Neural progenitor cell (in vitro differentiated cells): ENCODE data around the gene CCDC33. TPM values are rescaled to one million over a fixed set of nuclear protein-coding genes. Genes with fewer than 3 reads are reported as not detected.
A peak's percentile ranks its signal among the peaks of the same experiment; 100 is the strongest.

Experiments used
- DNase-seq: peaks from one replicate; pipeline ENCODE4 v3.0.0-alpha.2; 2016; ENCODE audit warnings: low spot score
- H2AFZ ChIP-seq: fragments of 200-600 bp; sonication (generic); replicated peaks from 2 replicates; pipeline ENCODE4 v1.6.1; 2016; ENCODE audit warnings: antibody characterized with exemption
- H3F3A ChIP-seq: fragments of 200-600 bp; sonication (generic); 2 replicates; pipeline ENCODE4 v1.6.1; 2016; ENCODE audit warnings: antibody characterized with exemption, low read depth
- H3K27ac ChIP-seq: fragments of 200-600 bp; sonication (generic); 2 replicates; pipeline ENCODE4 v1.5.1; 2016; ENCODE audit warnings: mild to moderate bottlenecking
- H3K27me3 ChIP-seq: fragments of 200-600 bp; sonication (generic); 2 replicates; pipeline ENCODE4 v1.6.1; 2016; ENCODE audit warnings: mild to moderate bottlenecking, moderate library complexity
- H3K36me3 ChIP-seq: fragments of 200-600 bp; sonication (generic); 2 replicates; pipeline ENCODE4 v1.5.1; 2016
- H3K4me1 ChIP-seq: fragments of 200-600 bp; sonication (generic); 2 replicates; pipeline ENCODE4 v1.6.1; 2016; ENCODE audit warnings: mixed run types
- H3K4me2 ChIP-seq: fragments of 200-600 bp; sonication (generic); 2 replicates; pipeline ENCODE4 v1.6.1; 2016
- H3K4me3 ChIP-seq: fragments of 200-600 bp; sonication (generic); 2 replicates; pipeline ENCODE4 v1.5.1; 2016
- H3K79me2 ChIP-seq: fragments of 200-600 bp; sonication (generic); 2 replicates; pipeline ENCODE4 v1.6.1; 2016; ENCODE audit warnings: low read depth
- H3K9ac ChIP-seq: fragments of 200-600 bp; sonication (generic); 2 replicates; pipeline ENCODE4 v1.6.1; 2016
- H3K9me3 ChIP-seq: fragments of 200-600 bp; sonication (generic); 2 replicates; pipeline ENCODE4 v1.5.1; 2016; ENCODE audit warnings: low read depth
- H4K20me1 ChIP-seq: fragments of 200-600 bp; sonication (generic); 2 replicates; pipeline ENCODE4 v1.6.1; 2016; ENCODE audit warnings: low read depth
- H3K27ac Mint-ChIP-seq: 3 replicates; pipeline ENCODE4 v1.8.0; 2021; ENCODE audit warnings: mixed read lengths
- H3K27me3 Mint-ChIP-seq: 2 replicates; pipeline ENCODE4 v1.8.0; 2022; ENCODE audit warnings: low read depth, mild to moderate bottlenecking, inconsistent platforms, moderate library complexity, mixed read lengths; ENCODE audit not compliant: insufficient read depth
- H3K36me3 Mint-ChIP-seq: 3 replicates; pipeline ENCODE4 v1.8.0; 2021; ENCODE audit warnings: mixed read lengths
- H3K4me1 Mint-ChIP-seq: 3 replicates; pipeline ENCODE4 v1.8.0; 2021; ENCODE audit warnings: mixed read lengths
- H3K4me3 Mint-ChIP-seq: 3 replicates; pipeline ENCODE4 v1.8.0; 2021; ENCODE audit warnings: mild to moderate bottlenecking, moderate library complexity, mixed read lengths
- H3K9me3 Mint-ChIP-seq: 3 replicates; pipeline ENCODE4 v1.8.0; 2020; ENCODE audit warnings: mixed read lengths
- CTCF ChIP-seq: fragments of 200-600 bp; sonication (generic); IDR thresholded peaks from 2 replicates; pipeline ENCODE4 v1.5.1; 2017; ENCODE audit warnings: antibody characterized with exemption, mild to moderate bottlenecking
- EZH2 ChIP-seq: fragments of 200-600 bp; sonication (generic); IDR thresholded peaks from 2 replicates; pipeline ENCODE4 v1.6.1; 2017; ENCODE audit warnings: antibody characterized with exemption, mild to moderate bottlenecking, moderate library complexity
- EZH2phosphoT487 ChIP-seq: fragments of 200-600 bp; sonication (generic); IDR thresholded peaks from 2 replicates; pipeline ENCODE4 v1.6.1; 2017; ENCODE audit warnings: antibody characterized with exemption
- total RNA-seq: library from RNA; depleted of rRNA; stranded (reverse); fragments of >200 nt; gene quantifications from 2 replicates; pipeline ENCODE4 v1.2.3, GENCODE V29; 2015; ENCODE audit warnings: low replicate concordance

CCDC33 gene
- total RNA-seq, 1 donor from 2014 or later, result not detected

- peaks cover 31% of the 10 kb centered on the region for H3K4me1 ChIP-seq
- H3K4me3 Mint-ChIP-seq, result no peak overlapping the region
- H3K36me3 ChIP-seq, result no peaks in the 10 kb centered on the region
- H3K79me2 ChIP-seq, result no peaks in the 10 kb centered on the region
- no peak overlapping the region for H3K27ac Mint-ChIP-seq
- H3K4me1 Mint-ChIP-seq, result peaks cover 54% of the 10 kb centered on the region
- H3K9me3 Mint-ChIP-seq, result no peaks in the 10 kb centered on the region
- H3K27ac ChIP-seq, result no peak overlapping the region
- no peak overlapping the region for H3K4me3 ChIP-seq
- H3K27me3 ChIP-seq, result no peaks in the 10 kb centered on the region
- H3K9ac ChIP-seq, result no peak overlapping the region
- H4K20me1 ChIP-seq, result no peaks in the 10 kb centered on the region
- no peaks in the 10 kb centered on the region for H3K36me3 Mint-ChIP-seq
- peaks cover 26% of the 10 kb centered on the region for H3K27me3 Mint-ChIP-seq
- H2AFZ ChIP-seq, result no peak overlapping the region
- TF ChIP-seq CTCF, result no peak
- no peak for TF ChIP-seq EZH2phosphoT487
- no peak for TF ChIP-seq EZH2
- H3F3A ChIP-seq, result peaks cover 11% of the 10 kb centered on the region
- no peaks in the 10 kb centered on the region for H3K9me3 ChIP-seq
- no peak for DNase-seq
- H3K4me2 ChIP-seq, result no peak overlapping the region
Measured at GRCh38 chr15:74240002-74240568, 4.0 kb downstream of the CCDC33 start.

GRCh38 chr15:74240897-74241614, 4.9 kb downstream of the CCDC33 start:
- H3K27me3 Mint-ChIP-seq, result peaks cover 25% of the 10 kb centered on the region
- Histone ChIP-seq H3K36me3 (no peaks in the 10 kb centered on the region), H3K27ac (no peak overlapping the region), H3K4me2 (no peak overlapping the region), H2AFZ (no peak overlapping the region), H3F3A (peaks cover 11% of the 10 kb centered on the region), H3K4me3 (no peak overlapping the region), H3K9ac (no peak overlapping the region), H3K9me3 (no peaks in the 10 kb centered on the region), H4K20me1 (no peaks in the 10 kb centered on the region), H3K27me3 (no peaks in the 10 kb centered on the region), H3K79me2 (no peaks in the 10 kb centered on the region), H3K4me1 (peaks cover 41% of the 10 kb centered on the region)
- H3K9me3 Mint-ChIP-seq, result no peaks in the 10 kb centered on the region
- H3K27ac Mint-ChIP-seq, result peak overlapping the region; percentile 78
- no peak for DNase-seq
- peaks cover 55% of the 10 kb centered on the region for H3K4me1 Mint-ChIP-seq
- H3K36me3 Mint-ChIP-seq, result no peaks in the 10 kb centered on the region
- TF ChIP-seq EZH2phosphoT487, result no peak
- no peak for TF ChIP-seq EZH2
- TF ChIP-seq CTCF, result no peak
- H3K4me3 Mint-ChIP-seq, result no peak overlapping the region

- Mint-ChIP-seq H3K36me3 (no peaks in the 10 kb centered on the region), H3K4me3 (peak overlapping the region; percentile 19), H3K27ac (no peak overlapping the region), H3K27me3 (peaks cover 18% of the 10 kb centered on the region), H3K9me3 (no peaks in the 10 kb centered on the region), H3K4me1 (peaks cover 58% of the 10 kb centered on the region)
- H3K36me3 ChIP-seq, result no peaks in the 10 kb centered on the region
- H3F3A ChIP-seq, result peaks cover 11% of the 10 kb centered on the region
- no peak overlapping the region for H2AFZ ChIP-seq
- TF ChIP-seq EZH2phosphoT487 (no peak), CTCF (no peak), EZH2 (no peak)
- no peaks in the 10 kb centered on the region for H3K9me3 ChIP-seq
- peak; percentile 45 for DNase-seq
- H4K20me1 ChIP-seq, result no peaks in the 10 kb centered on the region
- peak overlapping the region; percentile 39 for H3K4me2 ChIP-seq
- no peaks in the 10 kb centered on the region for H3K79me2 ChIP-seq
- H3K27me3 ChIP-seq, result no peaks in the 10 kb centered on the region
- no peak overlapping the region for H3K4me3 ChIP-seq
- no peak overlapping the region for H3K27ac ChIP-seq
- H3K4me1 ChIP-seq, result peaks cover 42% of the 10 kb centered on the region
- no peak overlapping the region for H3K9ac ChIP-seq
Measured at GRCh38 chr15:74242441-74243185, 6.5 kb downstream of the CCDC33 start.
